ENCODE measurements around the gene PTPN18.
A peak's percentile ranks its signal among the peaks of the same experiment; 100 is the strongest.
"Not testable (repeated sequence)": the region's sequence is repeated elsewhere in the genome, so short reads cannot be mapped to it uniquely, and the experiment has no call there.

The PTPN18 gene, protein sequence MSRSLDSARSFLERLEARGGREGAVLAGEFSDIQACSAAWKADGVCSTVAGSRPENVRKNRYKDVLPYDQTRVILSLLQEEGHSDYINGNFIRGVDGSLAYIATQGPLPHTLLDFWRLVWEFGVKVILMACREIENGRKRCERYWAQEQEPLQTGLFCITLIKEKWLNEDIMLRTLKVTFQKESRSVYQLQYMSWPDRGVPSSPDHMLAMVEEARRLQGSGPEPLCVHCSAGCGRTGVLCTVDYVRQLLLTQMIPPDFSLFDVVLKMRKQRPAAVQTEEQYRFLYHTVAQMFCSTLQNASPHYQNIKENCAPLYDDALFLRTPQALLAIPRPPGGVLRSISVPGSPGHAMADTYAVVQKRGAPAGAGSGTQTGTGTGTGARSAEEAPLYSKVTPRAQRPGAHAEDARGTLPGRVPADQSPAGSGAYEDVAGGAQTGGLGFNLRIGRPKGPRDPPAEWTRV

GRCh38 chr2:130355578-130356431, at the start of gene PTPN18:
Gene PTPN18, plus strand, starts transcription at chr2:130356056. Its CDS starts 52 bp downstream, at chr2:130356108.
- DNase-seq: peak; percentile 44

GRCh38 chr2:130307850-130308249, 48.0 kb upstream of the PTPN18 start:
- DNase-seq: no peak

DNA sequence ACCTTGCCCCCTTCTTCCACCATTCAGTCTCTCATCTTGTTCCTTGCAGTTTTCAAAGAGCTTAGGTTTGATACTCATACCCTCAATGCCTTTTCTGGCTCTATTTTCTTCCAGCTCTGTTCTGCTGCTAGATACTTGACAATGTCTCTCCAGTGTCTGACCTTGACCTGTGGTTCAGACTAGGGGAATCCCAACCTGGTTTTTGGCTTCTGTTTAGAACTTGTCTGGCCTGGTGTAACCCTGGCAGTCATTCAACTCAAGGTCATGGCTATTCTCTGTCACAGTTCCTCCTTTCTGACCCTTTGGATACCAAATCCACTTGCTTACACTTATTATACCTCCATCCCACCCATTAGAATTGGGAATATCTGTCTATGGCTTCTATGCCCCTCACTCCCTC, 45.0 kb upstream of the PTPN18 start:
- no peak for DNase-seq

- no peak for DNase-seq
Observed at GRCh38 chr2:130313812-130314334, 42.0 kb upstream of the PTPN18 start.

DNA sequence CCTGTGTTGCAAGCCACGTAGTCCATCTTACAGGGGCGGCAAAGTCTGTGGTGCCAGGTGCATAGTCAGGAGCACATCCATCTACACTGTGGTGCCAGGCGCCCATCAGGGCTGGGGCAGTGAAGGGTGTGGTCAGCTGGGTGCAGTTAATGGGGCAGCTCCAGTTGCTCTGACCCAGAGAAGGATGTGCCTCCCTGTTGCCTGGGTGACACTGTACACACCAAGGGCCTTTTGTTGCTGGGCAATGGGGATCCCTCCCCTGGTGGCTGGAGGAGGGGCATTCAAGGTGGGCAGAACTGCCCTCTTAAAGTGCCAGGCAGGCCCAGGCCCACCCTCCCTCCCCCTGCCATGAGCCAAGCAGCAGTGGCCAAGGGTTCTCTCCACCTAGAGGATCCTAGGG, 41.5 kb upstream of the PTPN18 start:
- DNase-seq: no peak

GRCh38 chr2:130316596-130316995, 39.3 kb upstream of the PTPN18 start:
- DNase-seq: no peak

- no peak for DNase-seq
Observed at GRCh38 chr2:130318906-130319305, 37.0 kb upstream of the PTPN18 start.

DNA sequence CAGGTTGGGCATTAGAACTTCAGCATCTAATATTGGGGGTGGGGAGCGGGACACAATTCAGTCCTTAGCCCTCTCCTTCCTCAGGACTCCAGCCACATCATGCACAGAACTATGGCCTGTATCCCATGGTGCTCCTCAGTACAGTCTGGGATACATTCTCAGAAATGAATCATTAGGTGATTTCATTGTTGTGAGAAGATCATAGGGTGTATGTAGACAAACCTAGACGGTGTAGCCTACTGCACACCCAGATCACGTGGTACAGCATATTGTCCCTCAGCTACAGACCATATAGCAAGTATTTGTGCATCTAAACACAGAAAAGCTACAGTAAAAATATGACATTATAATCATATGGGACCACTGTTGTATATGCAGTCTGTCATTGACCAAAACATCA, 36.3 kb upstream of the PTPN18 start:
- no peak for DNase-seq

GRCh38 chr2:130327703-130328527, 27.9 kb upstream of the PTPN18 start:
- no peak for DNase-seq

DNA sequence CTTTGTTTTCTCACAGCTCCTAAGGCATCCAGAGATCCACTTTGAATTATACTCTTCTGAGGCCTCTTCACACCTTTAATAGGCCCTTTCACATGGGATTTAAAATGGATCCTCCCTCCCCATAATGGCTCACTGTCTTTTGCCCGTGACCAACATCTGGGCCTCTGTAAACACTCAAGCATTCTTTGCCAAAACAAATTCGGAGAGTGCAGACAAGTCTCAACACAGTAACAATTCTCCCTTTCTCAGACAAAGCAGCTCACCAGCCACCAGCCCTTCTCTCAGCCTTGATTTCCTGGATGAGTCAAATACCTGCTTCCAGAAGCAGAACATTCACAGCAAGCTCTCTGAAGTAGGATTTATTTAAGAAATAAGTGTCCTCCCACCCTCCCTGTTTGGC, 27.1 kb upstream of the PTPN18 start:
- DNase-seq: no peak

DNA sequence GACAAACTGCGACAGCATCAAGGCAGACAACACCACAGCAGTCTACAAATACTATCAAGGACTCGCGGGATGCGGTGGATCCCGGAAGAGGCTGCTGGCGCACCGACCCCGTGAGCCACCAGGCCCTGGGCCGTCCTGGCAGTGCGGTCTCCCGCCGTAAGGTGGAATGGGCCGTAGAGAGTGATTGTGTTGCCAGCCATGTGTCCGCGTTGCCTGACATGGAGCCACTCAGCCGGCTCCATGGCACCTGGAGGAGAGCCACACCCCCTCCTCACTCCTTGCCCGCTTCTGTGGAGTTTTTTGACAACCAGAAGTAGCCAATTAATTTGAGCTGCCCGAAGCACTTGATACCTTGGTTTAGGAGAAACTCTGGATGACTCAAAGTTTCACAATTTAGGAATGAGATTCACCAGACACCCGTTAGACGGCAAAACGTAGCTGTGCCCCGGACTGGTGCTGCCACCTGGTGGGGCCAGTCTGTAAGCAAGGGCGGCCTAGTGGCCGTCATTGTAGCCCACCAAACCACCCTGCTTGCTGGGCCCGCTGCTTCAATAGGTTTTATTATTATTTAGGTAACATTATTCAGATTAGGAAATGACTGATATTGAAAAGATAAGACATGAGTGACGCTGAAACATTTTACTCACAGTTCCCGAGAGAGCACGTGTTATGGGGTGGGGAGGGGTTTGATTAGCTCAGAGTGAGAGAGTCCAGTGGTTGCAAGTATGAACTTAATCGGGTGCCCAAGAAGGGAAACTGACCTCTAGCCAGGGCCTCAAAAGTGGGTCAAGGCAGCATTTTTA, 23.4 kb upstream of the PTPN18 start:
- peak; percentile 60 for DNase-seq

GRCh38 chr2:130333253-130333652, 22.6 kb upstream of the PTPN18 start:
- not testable (repeated sequence) for DNase-seq

DNA sequence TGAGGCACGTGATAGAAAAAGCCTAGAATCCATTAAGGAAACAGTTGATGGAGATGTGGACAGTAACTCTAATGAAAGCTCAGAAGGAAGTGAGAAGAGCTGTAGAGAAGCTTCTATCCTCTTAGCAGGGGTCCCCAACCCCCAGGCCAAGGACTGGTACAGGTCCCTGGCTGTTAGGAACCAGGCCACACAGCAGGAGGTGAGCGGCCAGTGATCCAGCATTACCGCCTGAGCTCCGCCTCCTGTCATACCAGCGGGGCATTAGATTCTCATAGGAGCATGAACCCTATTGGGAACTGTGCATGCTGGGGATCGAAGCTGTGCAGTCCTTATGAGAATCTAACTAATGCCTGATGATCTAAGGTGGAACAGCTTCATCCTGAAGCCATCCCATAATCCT, 21.8 kb upstream of the PTPN18 start:
- DNase-seq: no peak

GRCh38 chr2:130335226-130335625, 20.6 kb upstream of the PTPN18 start:
- no peak for DNase-seq

DNA sequence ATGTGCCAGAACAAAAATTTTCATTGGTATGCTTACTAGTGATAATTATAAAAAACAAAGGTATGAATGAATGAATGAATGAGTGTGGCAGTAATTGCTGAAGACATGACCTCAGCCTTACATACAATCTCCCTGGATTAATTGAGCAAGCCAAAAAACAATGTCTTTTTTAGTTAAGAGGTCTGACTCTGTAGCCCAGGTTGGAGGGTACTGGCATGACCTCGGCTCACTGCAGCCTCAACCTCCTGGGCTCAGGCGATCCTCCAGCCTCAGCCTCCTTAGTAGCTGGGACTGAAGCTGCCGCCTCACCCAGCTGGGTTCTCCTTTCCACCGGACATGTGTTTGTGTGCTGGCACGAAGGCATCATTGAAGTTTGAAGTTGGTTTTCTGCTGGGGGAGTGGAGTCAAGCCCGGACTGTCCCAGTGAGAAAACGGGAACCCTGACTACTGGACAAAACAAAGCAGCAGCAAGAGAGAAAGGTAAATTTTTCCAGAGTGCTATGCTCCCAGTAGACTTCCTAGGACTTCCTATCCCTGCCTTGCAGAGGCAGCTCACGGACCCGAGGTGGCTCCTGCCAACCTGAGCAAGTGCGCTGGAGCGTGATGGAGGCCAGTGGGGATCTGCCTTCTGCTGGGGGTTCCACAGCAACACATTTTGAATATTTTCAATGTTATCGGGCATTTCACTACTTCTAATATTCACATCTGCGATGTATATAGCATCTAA, 19.5 kb upstream of the PTPN18 start:
- DNase-seq: no peak

- peak; percentile 20 for DNase-seq
Observed at GRCh38 chr2:130336877-130337734, 18.8 kb upstream of the PTPN18 start.

DNA sequence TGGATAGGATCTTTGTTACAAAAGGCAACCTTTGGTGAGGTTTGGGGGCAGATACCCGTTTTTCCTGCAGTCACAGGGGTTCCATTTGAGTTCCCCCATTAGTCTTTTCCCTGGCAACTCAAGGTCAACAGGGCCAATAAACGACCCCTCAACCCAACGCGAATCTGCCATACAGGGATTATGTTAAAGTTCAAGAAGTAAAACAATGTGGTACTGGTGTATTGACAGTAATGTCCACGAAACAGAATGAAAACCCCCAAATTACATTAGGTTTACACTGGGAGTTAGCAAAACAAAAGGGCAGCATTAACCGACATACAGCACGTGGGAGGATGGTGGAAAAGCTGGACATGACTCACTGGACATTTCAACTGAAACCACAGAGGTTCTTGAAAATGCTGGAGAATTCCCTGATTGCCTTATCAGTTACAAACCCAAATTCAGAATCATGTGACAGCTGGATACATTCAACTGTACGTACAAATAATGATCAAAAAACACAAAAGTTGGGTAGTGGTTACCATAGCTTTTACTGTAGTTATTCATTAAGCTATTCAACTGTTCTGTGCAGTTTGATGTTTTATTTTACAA, 18.0 kb upstream of the PTPN18 start:
- no peak for DNase-seq

DNA sequence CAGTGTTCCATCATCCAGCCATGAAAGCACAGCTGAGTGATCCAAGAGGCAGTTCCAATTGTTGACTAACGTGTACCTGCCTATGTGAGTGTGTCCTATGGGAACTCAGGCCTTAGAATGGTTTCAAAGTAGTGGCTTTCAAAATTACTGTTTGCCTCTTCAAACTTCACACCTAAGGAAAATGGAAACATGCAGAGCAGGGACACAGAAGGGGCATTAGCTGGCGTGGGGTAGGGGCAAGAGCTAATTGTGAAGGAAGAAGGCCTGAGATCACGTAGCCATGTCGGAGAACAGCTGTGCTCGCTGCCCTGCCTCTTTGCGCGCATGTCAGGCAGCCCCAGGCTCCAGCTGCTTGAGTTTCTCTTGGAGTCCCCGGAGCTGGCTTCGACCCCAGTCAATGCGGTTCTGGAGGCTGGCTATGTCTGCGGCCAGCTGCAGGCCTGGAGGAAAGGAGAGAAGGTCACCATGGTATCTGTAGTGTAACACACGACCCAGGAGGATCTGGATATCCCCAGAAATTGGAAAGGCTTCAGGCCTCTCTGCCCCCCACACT, 17.0 kb upstream of the PTPN18 start:
- no peak for DNase-seq

All from CD4-positive, alpha-beta T cell treated with Interleukin-4 for 4 hours (primary cell).